Hypothalamus (tissue), 51 donors: Measurements from ENCODE around the gene TNKS1BP1.

ENCODE experiments used
- DNase-seq, 51 donors: peaks; one replicate each; lab custom pipeline; 2025; lab: John Stamatoyannopoulos, UW

TNKS1BP1 gene

GRCh38 chr11:57313071-57313787, 11.5 kb downstream of the TNKS1BP1 start:
- DNase-seq: no peak

- DNase-seq: no peak
These were observed 12.2 kb downstream of the TNKS1BP1 start for GRCh38 chr11:57312511-57313021.

GRCh38 chr11:57311109-57311936, 13.4 kb downstream of the TNKS1BP1 start:
- peak in 41 of 51 donors; percentile 22 to 90 (median 58) for DNase-seq

- DNase-seq: no peak
These were observed 14.1 kb downstream of the TNKS1BP1 start for GRCh38 chr11:57310630-57311086.

GRCh38 chr11:57310091-57310490, 14.7 kb downstream of the TNKS1BP1 start:
- no peak for DNase-seq

GRCh38 chr11:57309106-57310059, 15.4 kb downstream of the TNKS1BP1 start:
- DNase-seq: no peak

GRCh38 chr11:57308426-57309060, 16.2 kb downstream of the TNKS1BP1 start:
- DNase-seq: no peak

- no peak for DNase-seq
These were observed 17.0 kb downstream of the TNKS1BP1 start for GRCh38 chr11:57307666-57308270.

- DNase-seq: no peak
These were observed 17.7 kb downstream of the TNKS1BP1 start for GRCh38 chr11:57306940-57307565.

- DNase-seq: no peak
These were observed 18.4 kb downstream of the TNKS1BP1 start for GRCh38 chr11:57306161-57306876.

- no peak for DNase-seq
These were observed 19.2 kb downstream of the TNKS1BP1 start for GRCh38 chr11:57305523-57305922.

- DNase-seq: peak in 1 of 51 donors; percentile 67
These were observed 20.7 kb downstream of the TNKS1BP1 start for GRCh38 chr11:57303990-57304579.

- no peak for DNase-seq
These were observed 21.3 kb downstream of the TNKS1BP1 start for GRCh38 chr11:57303280-57303989.

GRCh38 chr11:57302489-57302888, 22.3 kb downstream of the TNKS1BP1 start:
- DNase-seq: no peak

GRCh38 chr11:57301711-57302423, 22.9 kb downstream of the TNKS1BP1 start:
- no peak for DNase-seq

GRCh38 chr11:57300785-57301184, 24.0 kb downstream of the TNKS1BP1 start:
- no peak for DNase-seq
